Right renal pelvis (tissue), 4 donors: ENCODE measurements around the gene TPM3. TPM values are rescaled to one million over a fixed set of nuclear protein-coding genes. Genes with fewer than 3 reads are reported as not detected.

Source experiments
- DNase-seq, 4 donors: peaks; one replicate each; pipeline ENCODE4 v3.0.0-alpha.2; 2013; ENCODE audit warnings: low read depth in 4 of 4, low spot score in 3 of 4, missing footprints in 1 of 4
- polyA plus RNA-seq, 4 donors: library from polyadenylated mRNA; unstranded; fragments of 120-200 nt; gene quantifications; one replicate each; pipeline ENCODE4 v1.2.1, GENCODE V29; 2013; ENCODE audit not compliant: insufficient read length in 4 of 4

Gene TPM3
- polyA plus RNA-seq, 4 donors = 262 to 286 (median 278) TPM

- DNase-seq = no peak
These were observed 74.3 kb downstream of the TPM3 start for GRCh38 chr1:154117642-154118041.

- no peak for DNase-seq
These were observed 76.7 kb downstream of the TPM3 start for GRCh38 chr1:154115180-154115579.

Other genes with a start within 250 kb of the TPM3 start
- 10 to 100 TPM; 27.6 to 40.0 (median 32.9) TPM for gene DENND4B, start 245.4 kb downstream of the TPM3 start, polyA plus RNA-seq
- 10 to 100 TPM; 38.8 to 44.3 (median 41.3) TPM for gene CRTC2, start 233.5 kb downstream of the TPM3 start, polyA plus RNA-seq
- 10 to 100 TPM; 80.8 to 96.4 (median 89.8) TPM for gene SLC39A1, start 228.6 kb downstream of the TPM3 start, polyA plus RNA-seq
- 10 to 100 TPM; 31.4 to 37.0 (median 34.8) TPM for gene CREB3L4, start 224.2 kb downstream of the TPM3 start, polyA plus RNA-seq
- 100 to 1,000 TPM; 106 to 122 (median 113) TPM for gene JTB, start 214.4 kb downstream of the TPM3 start, polyA plus RNA-seq
- 100 to 1,000 TPM; 155 to 169 (median 160) TPM for gene RAB13, start 205.8 kb downstream of the TPM3 start, polyA plus RNA-seq
- gene RPS27, start 201.3 kb downstream of the TPM3 start, polyA plus RNA-seq = 1,000 to 10,000 TPM; 2,530 to 3,078 (median 2,700) TPM
- gene NUP210L, start 37.0 kb downstream of the TPM3 start, polyA plus RNA-seq = under 1 TPM; 0.03 to 0.09 (median 0.05) TPM
- gene CFAP141, start 14.2 kb upstream of the TPM3 start, polyA plus RNA-seq = not detected
- 100 to 1,000 TPM; 168 to 180 (median 176) TPM for gene UBAP2L, start 28.9 kb upstream of the TPM3 start, polyA plus RNA-seq
- 10 to 100 TPM; 83.4 to 87.2 (median 85.3) TPM for gene HAX1, start 80.5 kb upstream of the TPM3 start, polyA plus RNA-seq
- under 1 TPM in 2 of 4 donors, not detected in 2; 0.10 to 0.37 TPM for gene AQP10, start 129.0 kb upstream of the TPM3 start, polyA plus RNA-seq
- 10 to 100 TPM; 25.9 to 28.0 (median 26.5) TPM for gene ATP8B2, start 133.4 kb upstream of the TPM3 start, polyA plus RNA-seq
- 1 to 10 TPM; 6.5 to 8.1 (median 6.7) TPM for gene IL6R, start 213.2 kb upstream of the TPM3 start, polyA plus RNA-seq